Vagina (tissue), 2 donors: ENCODE data around the gene DFFB. TPM values are rescaled to one million over a fixed set of nuclear protein-coding genes. Genes with fewer than 3 reads are reported as not detected.

Experiments used
- DNase-seq, 2 donors: peaks; one replicate each; pipeline ENCODE4 v3.0.0-alpha.2; 2017; ENCODE audit errors: extremely low spot score in 2 of 2
- H3K27ac ChIP-seq: fragments of 200-600 bp; sonication (generic); one replicate; pipeline ENCODE4 v1.5.1; 2019
- H3K27me3 ChIP-seq: fragments of 200-600 bp; sonication (generic); one replicate; pipeline ENCODE4 v1.5.1; 2019
- H3K36me3 ChIP-seq, 2 donors: fragments of 200-600 bp; sonication (generic); one replicate each; pipeline ENCODE4 v1.5.1; 2017 to 2019
- H3K4me1 ChIP-seq: fragments of 200-600 bp; sonication (generic); one replicate; pipeline ENCODE4 v1.5.1; 2019
- H3K4me3 ChIP-seq, 2 donors: fragments of 200-600 bp; sonication (generic); 1 replicate in 1 of 2; 2 replicates in 1 of 2; pipeline ENCODE4 v1.5.1; 2016 to 2019
- H3K9me3 ChIP-seq: fragments of 200-600 bp; sonication (generic); one replicate; pipeline ENCODE4 v1.5.1; 2019
- CTCF ChIP-seq, 3 experiments: fragments of 450-650 bp in 2 of 3; fragments of 200-600 bp in 1 of 3; sonication (generic) in 1 of 3; IDR thresholded peaks; one replicate each; pipeline ENCODE4 v1.5.1; 2017 to 2019; ENCODE audit warnings: antibody characterized with exemption in 3 of 3, mild to moderate bottlenecking in 2 of 3, moderate library complexity in 2 of 3
- POLR2A ChIP-seq, 2 donors: fragments of 450-650 bp; IDR thresholded peaks; one replicate each; pipeline ENCODE4 v1.6.1; 2017; ENCODE audit warnings: antibody characterized with exemption in 2 of 2, mild to moderate bottlenecking in 2 of 2, moderate library complexity in 2 of 2
- POLR2AphosphoS5 ChIP-seq, 2 donors: sonication (generic); formaldehyde crosslinking; IDR thresholded peaks; one replicate each; pipeline ENCODE4 v1.9.0; 2017; ENCODE audit warnings: antibody characterized with exemption in 2 of 2, mild to moderate bottlenecking in 2 of 2, low read depth in 1 of 2; ENCODE audit not compliant: insufficient read depth in 1 of 2
- intact Hi-C: fragments of 100-400 bp; cut with DNase I; formaldehyde crosslinking; loops from one replicate; pipeline ENCODE4 v1.15.1; 2023
- total RNA-seq: library from RNA; depleted of rRNA; stranded (reverse); fragments of >200 nt; gene quantifications from one replicate; pipeline ENCODE4 v1.2.3, GENCODE V29; 2016

The DFFB gene
- total RNA-seq, 1 donor from 2014 or later = 8.8 TPM

- H3K4me3 ChIP-seq = no peak overlapping the region
- no peak for DNase-seq
- H3K27me3 ChIP-seq = no peaks in the 10 kb centered on the region
- H3K36me3 ChIP-seq = peaks cover 0 to 51% of the 10 kb centered on the region in 2 donors
- H3K4me1 ChIP-seq = no peaks in the 10 kb centered on the region
- intact Hi-C loops = no loop called here
- no peak overlapping the region for H3K27ac ChIP-seq
- TF ChIP-seq POLR2A (IDR thresholded peaks at IDR 0.05) (no peak), CTCF (IDR thresholded peaks at IDR 0.05) (no peak), POLR2AphosphoS5 (IDR thresholded peaks at IDR 0.05; ENCODE audit: insufficient read depth in 1 of 2, low read depth in 1 of 2) (no peak)
- H3K9me3 ChIP-seq = no peaks in the 10 kb centered on the region
Observed at GRCh38 chr1:3837685-3838084, 19.6 kb upstream of the DFFB start.

- H3K36me3 ChIP-seq = peaks cover 0 to 57% of the 10 kb centered on the region in 2 donors
- TF ChIP-seq CTCF (IDR thresholded peaks at IDR 0.05) (no peak), POLR2AphosphoS5 (IDR thresholded peaks at IDR 0.05; ENCODE audit: insufficient read depth in 1 of 2, low read depth in 1 of 2) (no peak), POLR2A (IDR thresholded peaks at IDR 0.05) (no peak)
- no peaks in the 10 kb centered on the region for H3K27me3 ChIP-seq
- no peak overlapping the region for H3K27ac ChIP-seq
- no peaks in the 10 kb centered on the region for H3K9me3 ChIP-seq
- no peak for DNase-seq
- intact Hi-C loops = no loop called here
- no peaks in the 10 kb centered on the region for H3K4me1 ChIP-seq
- no peak overlapping the region for H3K4me3 ChIP-seq
Observed at GRCh38 chr1:3838788-3839187, 18.5 kb upstream of the DFFB start.

GRCh38 chr1:3841491-3841890 lies 15.8 kb upstream of the DFFB start:
- no peaks in the 10 kb centered on the region for H3K4me1 ChIP-seq
- DNase-seq = no peak
- no peaks in the 10 kb centered on the region for H3K9me3 ChIP-seq
- peaks cover 0 to 72% of the 10 kb centered on the region in 2 donors for H3K36me3 ChIP-seq
- no peak for TF ChIP-seq CTCF (IDR thresholded peaks at IDR 0.05)
- H3K4me3 ChIP-seq = no peak overlapping the region
- H3K27ac ChIP-seq = no peak overlapping the region
- intact Hi-C loops = no loop called here
- H3K27me3 ChIP-seq = no peaks in the 10 kb centered on the region

GRCh38 chr1:3842912-3843311 lies 14.4 kb upstream of the DFFB start:
- Histone ChIP-seq H3K27me3 (no peaks in the 10 kb centered on the region), H3K27ac (no peak overlapping the region), H3K9me3 (no peaks in the 10 kb centered on the region), H3K4me1 (no peaks in the 10 kb centered on the region), H3K4me3 (no peak overlapping the region), H3K36me3 (peaks cover 0 to 70% of the 10 kb centered on the region in 2 donors)
- no peak for DNase-seq
- TF ChIP-seq POLR2AphosphoS5 (IDR thresholded peaks at IDR 0.05; ENCODE audit: insufficient read depth in 1 of 2, low read depth in 1 of 2) (no peak), CTCF (IDR thresholded peaks at IDR 0.05) (no peak), POLR2A (IDR thresholded peaks at IDR 0.05) (no peak)
- intact Hi-C loops = no loop called here

- DNase-seq = no peak
- H3K36me3 ChIP-seq = peaks cover 0 to 73% of the 10 kb centered on the region in 2 donors
- TF ChIP-seq CTCF (IDR thresholded peaks at IDR 0.05) (no peak), POLR2AphosphoS5 (IDR thresholded peaks at IDR 0.05; ENCODE audit: insufficient read depth in 1 of 2, low read depth in 1 of 2) (no peak), POLR2A (IDR thresholded peaks at IDR 0.05) (no peak)
- intact Hi-C loops = no loop called here
- H3K27ac ChIP-seq = no peak overlapping the region
- H3K27me3 ChIP-seq = no peaks in the 10 kb centered on the region
- no peaks in the 10 kb centered on the region for H3K4me1 ChIP-seq
- H3K4me3 ChIP-seq = no peak overlapping the region
- no peaks in the 10 kb centered on the region for H3K9me3 ChIP-seq
Observed at GRCh38 chr1:3846541-3846940, 10.7 kb upstream of the DFFB start.
